Measurements from ENCODE around the gene SBNO2.
A peak's percentile ranks its signal among the peaks of the same experiment; 100 is the strongest.

Gene SBNO2

DNA sequence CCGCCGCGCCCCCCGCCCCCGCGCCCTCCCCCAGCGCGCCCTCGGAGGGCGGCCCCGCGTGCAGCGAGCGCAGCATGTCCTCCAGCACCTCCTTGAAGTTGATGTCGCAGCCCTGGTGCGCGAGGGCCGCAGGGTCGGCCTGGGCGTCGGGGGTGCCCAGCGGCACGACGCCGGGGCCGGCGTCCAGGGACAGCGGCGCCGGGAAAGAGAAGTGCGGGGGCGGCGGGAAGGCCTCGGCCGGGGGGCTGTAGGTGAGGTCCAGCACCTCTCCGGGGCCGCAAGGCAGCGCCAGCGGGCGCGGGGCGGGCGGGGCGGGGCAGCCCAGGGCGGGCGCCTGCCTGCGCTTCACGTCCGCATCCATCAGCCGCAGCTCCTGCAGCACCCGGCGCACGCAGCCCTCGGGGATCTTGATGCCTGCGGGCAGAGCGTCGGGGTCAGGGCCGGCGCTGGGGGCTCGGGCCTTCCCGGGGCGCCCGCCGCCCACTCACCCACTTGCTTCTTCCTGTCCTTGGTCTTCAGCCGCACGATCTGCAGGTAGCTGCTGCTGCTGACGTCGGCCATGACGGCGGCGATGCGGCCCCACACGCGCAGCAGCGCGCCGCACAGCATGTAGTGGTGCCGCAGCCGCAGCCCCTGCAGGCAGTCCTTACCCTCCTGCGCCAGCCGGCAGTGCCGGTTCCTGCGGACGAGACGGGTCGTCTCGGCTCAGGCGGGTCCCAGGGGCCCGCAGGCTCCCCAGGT lies 65.6 kb downstream of the SBNO2 start:
- DNase-seq (ENCODE audit: low read depth, low spot score) = no peak

DNA sequence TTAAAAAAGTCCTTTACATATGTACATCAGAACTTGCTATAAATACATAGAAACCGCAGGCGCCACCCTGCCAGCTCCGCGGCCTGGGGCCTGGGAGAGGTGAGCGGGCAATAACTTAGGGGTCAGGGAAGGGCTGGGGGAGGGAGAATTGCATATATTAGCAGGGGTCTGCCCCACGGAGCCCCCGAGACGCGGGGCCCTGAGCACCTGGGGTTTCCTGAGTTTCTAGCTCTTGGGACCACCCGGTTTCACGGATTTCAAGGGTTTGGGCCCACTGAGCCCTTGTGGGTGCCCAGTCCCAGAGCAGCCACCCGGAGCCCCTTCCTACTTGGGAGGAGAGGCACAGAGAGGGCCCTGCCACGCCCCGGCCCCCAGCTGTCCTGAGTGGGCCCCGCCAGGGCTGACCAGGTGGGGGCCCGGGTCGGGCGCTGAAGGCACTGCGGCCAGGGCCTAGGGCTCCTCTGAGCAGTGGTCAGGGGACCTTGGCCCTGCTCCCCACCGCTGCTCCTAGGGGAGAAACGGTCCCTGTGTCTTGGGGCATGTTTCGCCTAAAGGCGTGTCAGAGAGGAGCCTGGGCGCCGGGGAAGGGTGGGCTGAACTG lies 66.3 kb downstream of the SBNO2 start:
- DNase-seq (ENCODE audit: low read depth, low spot score) = no peak

DNA sequence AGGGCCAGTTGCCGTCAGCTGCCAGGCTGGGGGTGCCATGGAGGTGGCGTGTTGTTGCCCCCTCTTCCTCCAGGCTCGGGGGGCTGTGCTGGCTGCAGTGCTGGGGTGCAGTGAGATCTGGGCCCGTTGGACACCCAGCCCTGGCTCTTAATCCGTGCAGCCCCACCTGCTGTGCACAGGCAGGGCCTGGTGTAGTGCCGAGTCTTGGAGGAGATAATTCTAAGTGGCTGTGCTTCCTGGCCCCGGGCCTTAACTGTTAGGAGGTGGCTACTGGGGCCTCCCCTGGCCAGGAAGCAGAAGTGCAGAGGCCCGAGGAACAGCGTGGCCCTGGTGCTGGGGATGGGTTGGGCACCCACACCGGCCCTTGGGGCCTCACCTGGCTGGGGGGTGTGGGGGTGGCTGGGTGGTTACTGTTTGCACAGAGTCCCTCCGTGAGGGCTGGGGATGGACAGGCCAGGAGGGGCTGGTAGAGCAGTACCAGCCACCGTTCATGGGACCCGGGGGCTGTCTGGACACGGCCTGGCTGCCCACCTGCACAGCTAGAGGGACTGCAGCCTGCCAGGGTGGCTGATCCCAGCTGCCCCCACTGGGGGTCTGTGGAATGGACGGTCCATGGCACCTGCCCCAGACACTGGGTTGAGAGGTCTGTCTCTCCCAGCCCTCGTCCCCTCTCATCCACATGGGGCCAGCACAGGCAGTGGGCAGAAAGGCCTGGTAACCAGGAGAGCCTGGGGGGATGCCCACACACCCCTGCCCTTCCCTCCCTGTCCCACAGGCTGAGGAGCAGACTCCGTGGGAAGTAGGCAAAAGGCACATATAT lies 67.0 kb downstream of the SBNO2 start:
- no peak for DNase-seq (ENCODE audit: low read depth, low spot score)

DNA sequence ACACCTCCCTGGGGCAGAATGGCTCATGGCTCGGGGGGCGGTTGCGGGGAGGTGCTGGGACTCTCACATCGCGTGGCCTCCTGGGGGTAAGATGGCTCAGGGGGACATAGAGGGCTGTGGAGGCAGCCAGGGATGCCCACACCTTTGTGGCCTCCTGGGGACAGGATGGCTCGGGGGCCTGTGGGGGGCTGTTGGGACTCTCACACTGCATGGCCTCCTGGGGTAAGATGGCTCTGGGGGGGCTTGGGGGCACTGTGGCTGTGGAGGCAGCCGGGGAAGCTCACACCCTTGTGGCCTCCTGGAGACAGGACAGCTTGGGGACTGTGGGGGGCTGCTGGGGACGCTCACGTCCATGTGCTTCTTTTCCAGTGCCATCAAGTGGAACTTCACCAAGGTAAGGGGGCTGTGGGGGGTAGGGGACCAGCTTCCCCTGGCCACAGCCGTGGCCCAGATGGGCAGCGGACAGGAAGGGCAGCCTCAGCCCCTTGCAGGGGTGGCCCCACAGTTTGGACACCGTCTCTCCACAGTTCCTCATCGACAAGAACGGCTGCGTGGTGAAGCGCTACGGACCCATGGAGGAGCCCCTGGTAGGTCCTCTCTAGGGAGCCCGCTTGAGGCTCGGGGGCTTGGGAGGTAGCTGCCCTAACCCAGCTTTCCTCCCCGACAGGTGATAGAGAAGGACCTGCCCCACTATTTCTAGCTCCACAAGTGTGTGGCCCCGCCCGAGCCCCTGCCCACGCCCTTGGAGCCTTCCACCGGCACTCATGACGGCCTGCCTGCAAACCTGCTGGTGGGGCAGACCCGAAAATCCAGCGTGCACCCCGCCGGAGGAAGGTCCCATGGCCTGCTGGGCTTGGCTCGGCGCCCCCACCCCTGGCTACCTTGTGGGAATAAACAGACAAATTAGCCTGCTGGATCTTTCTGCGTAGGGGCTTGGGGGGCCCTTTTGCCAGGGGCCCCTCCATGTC lies 67.9 kb downstream of the SBNO2 start:
- DNase-seq (ENCODE audit: low read depth, low spot score) = no peak

DNA sequence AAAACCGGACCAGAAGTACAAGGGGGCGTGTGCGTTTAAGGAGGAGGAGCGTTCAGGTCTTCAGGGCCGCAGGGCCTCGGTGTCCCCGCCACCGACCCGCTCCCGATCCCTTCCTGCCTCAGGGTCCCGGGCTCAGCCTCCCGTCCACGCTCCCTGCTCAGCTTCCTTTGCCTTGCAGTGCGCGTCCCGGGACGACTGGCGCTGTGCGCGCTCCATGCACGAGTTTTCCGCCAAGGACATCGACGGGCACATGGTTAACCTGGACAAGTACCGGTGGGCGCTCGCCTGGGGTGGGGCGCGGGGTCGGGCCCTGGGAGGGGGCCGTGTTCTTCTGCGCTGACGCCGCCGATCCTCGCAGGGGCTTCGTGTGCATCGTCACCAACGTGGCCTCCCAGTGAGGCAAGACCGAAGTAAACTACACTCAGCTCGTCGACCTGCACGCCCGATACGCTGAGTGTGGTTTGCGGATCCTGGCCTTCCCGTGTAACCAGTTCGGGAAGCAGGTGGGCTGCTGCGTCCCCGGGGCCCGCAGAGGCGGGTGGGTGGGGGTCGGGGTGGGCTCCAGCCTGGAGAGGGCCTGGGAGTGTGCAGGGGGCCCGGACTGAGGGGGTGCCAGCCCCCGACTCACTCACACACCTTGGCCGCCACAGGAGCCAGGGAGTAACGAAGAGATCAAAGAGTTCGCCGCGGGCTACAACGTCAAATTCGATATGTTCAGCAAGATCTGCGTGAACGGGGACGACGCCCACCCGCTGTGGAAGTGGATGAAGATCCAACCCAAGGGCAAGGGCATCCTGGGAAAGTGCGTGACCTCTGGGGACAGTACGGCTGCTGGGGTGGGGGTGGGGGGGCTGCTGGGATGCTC lies 68.8 kb downstream of the SBNO2 start:
- no peak for DNase-seq (ENCODE audit: low read depth, low spot score)

DNA sequence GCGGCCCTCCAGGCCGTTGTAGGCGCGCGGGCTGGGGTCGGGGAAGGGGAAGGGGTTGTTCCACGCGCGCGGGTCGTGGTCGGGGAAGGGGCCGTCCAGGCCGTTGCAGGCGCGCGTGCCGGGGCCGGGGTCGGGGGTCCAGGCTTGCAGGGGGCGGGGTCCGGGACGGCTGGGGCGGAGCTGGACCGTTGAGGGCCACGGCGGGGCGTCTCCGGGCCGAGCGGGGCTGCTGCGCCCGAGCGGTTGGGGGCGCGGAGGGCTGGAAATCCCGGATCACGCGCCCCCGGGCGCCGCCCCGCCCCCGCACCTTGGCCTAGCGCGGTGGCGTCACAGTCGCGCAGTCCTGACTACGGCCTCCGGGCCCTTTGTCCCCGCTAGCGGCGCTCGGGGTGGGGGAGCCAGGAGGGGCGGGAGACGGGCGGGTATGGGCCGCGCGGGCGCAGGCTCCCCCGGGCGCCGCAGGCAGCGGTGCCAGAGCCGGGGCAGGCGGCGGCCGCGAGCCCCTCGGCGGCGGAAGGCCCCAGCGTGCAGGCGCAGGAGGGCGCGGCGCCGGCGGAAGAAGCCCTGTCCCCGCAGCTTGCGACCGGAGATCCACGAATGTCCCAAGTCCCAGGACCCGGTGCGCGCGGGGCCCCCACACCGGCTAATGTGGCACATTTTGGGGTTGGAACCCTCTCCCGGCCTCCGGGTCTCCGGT lies 69.6 kb downstream of the SBNO2 start:
- DNase-seq (ENCODE audit: low read depth, low spot score) = no peak

DNA sequence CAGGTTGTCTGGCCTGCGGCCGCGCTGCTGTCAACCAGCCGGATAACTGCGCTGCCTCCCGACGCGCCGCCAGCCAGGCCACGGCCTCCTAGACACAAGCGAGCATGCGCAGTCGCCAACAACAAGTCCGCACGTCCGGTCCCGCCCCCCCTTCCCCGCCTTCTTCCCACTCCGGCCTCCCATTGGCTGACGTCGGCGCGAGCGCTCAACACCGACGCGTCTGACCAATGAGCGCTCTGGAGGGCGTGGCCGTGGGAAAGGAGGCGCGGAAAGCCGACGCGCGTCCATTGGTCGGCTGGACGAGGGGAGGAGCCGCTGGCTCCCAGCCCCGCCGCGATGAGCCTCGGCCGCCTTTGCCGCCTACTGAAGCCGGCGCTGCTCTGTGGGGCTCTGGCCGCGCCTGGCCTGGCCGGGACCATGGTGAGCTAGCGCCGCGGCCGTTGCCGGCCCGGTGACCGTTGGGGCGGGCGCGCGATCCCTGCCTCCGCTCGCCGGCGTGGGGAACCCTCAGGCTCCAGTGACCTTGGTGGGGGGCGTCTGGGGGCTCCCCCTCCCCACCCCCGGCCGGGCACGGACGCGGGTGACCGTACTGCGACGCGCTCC lies 70.3 kb downstream of the SBNO2 start, which contains the start of gene GPX4:
TSS of gene GPX4 (plus strand) at position 287 of the 603 bp plus-strand sequence. CDS start at position 337, 50 bp downstream.
- peak; percentile 99 for DNase-seq (ENCODE audit: low read depth, low spot score)

DNA sequence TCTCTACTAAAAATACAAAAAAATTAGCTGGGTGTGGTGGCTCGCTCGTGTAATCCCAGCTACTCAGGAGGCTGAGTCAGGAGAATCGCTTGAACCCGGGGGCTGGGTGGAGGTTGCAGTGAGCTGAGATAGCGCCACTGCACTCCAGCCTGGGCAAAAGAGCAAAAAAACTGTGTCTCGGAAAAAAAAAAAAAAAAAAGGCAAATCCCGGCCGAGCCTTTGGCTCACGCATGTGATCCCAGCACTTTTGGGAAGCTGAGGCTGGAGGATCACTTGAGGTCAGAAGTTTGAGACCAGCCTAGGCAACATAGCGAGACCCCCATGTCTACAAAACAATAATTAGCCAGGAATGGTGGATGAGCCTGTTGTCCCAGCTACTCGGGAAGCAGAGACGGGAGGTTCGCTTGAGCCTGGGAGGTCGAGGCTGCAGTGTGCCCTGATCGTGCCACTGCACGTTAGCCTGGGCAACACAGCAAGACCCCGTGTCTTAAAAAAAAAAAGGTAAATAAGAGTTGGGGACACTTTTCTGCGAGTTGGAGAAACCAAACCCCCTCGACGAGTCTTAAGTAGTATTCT lies 70.8 kb downstream of the SBNO2 start:
- no peak for DNase-seq (ENCODE audit: low read depth, low spot score)

DNA sequence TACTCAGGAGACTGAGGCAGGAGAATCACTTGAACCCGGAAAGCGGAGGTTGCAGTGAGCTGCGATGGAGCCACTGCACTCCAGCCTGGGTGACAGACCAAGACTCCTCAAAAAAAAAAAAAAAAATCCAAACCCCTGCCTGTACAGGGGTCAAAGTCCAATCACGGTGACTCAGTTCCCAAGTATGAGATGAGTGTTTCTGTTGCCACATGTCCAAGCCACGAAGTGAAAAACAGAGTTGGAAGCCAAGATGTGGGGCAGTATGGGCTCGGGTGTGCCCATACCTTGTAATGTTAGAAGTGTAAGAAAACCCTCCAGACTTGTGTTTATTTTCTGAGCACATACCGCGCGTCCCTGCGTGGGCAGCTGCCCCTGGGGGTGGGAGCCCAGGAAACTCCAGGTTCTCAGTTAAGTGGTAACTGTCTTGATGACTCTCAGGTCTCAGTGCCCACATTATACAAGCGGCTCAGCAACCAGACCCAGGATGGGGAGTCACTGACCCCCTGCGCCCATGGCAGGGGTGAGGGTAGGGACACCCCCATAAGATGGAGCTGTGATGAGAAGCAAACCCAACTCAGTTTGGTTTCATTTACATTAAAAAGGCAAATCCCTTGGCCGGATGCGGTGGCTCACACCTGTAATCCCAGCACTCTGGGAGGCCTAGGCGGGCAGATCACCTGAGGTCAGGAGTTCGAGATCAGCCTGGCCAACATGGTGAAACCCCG lies 71.5 kb downstream of the SBNO2 start:
- peak; percentile 94 for DNase-seq (ENCODE audit: low read depth, low spot score)

DNA sequence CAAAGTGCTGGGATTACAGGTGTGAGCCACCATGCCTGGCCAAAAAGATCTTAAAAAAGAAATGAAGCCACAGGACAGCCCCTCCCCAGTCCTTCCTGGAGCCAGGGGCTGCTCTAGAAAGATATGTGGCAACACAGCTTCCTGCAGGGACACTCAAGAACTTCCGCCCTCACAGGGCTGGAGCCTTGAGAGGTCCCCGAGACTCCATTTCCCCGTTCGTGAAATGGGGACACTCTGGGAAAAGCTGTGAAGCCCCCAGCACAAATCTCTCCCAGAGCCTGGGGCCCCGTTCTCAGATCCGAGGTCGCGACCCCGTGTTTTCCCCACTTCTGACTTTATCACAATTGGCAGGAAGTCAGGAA lies 72.8 kb downstream of the SBNO2 start:
- no peak for DNase-seq (ENCODE audit: low read depth, low spot score)

DNA sequence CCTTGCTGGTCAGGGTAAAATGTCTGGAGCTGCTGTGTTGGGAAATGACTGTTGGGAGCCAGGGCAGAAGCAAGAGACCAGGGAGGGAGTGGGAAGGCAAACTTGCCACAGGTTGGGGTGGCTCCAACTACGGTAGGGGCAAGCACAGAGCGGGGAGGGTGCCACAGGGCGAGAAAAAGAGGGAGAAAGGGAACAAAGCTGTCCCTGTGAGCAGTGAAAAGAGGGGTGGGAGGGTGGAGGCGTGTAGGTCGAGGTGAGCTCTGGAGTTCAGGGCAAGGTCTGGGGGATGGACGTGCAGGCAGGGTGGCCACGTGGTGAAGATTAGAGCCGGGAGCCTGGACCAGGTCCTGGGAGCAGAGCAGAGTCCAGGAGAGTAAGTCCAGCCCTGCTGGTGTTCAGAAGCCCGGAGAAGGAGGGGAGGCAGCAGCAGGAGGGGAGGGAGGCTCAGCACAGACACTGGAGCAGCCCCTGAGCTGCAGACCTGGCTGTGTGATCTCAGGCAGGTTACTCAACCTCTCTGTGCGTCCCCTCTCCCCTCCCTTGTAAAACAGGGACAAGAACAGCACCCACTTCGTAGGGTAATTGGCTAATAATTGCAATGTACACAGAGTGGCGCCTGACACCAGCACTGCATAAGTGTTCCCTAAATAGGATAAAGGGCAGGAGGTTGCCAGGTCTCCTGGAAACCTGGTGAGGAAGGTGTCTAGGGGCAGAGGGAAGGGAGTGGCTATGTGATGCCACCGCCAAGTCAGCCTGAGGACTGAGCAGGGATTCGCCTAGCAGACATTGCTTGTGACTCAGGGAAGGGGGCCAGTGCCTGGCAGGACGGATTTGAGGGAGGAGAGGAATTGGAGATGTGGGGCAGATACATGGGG lies 75.7 kb downstream of the SBNO2 start:
- DNase-seq (ENCODE audit: low read depth, low spot score) = no peak

DNA sequence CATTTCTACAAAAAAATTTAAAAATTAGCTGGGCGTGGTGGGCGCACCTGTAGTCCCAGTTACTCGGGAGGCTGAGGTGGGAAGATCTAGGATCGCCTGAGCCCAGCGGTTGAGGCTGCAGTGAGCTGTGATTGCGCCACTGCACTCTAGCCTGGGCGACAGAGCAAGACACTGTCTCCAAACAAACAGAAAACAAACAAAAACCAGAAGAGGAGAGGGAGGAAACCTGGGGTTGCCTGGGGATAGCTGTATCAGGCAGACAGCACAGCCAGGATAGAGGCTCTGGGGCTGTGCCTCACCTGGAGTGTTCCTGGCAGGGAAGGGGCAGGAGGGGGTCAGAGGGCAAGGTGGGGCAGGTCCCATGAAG lies 76.3 kb downstream of the SBNO2 start:
- no peak for DNase-seq (ENCODE audit: low read depth, low spot score)

DNA sequence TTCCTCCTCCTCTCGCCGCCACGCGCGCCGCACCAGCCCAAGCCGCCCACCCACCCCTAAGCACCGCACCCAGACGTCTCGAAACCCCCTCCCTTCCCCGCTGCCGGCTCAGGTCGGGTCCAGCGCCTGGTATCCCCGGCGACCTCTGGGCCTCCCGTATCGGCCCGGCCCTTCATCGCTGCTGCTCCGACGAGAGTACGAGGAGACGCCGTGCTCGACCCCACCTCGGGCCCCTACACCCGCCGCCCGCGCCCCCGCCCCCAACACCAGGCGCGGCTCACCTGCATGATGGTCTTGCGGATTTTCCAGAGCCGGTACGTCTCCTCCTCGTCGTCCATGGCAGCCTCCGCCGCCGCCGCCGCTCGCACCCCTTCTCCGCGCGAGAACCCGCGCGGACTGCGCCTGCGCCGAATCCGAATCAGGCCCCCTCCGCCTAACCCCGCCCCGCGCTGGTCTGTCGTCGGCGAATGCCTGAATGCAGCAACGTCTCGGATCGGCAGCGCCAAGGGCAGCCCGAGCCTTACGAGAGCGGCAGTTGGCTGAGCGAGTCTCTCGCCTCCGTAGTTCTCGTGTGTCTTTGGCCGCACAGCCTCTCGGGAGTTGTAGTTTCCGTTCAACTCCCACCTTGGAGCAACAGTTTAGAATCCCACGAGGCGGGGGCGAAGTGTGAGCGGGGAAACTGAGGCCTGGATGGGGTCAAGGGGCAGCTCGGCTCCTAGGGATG lies 78.9 kb downstream of the SBNO2 start, which contains the start of gene POLR2E:
TSS of gene POLR2E (minus strand) at position 398 of the 724 bp plus-strand sequence. CDS start at position 338, 60 bp downstream.
- DNase-seq (ENCODE audit: low read depth, low spot score) = peak; percentile 97

DNA sequence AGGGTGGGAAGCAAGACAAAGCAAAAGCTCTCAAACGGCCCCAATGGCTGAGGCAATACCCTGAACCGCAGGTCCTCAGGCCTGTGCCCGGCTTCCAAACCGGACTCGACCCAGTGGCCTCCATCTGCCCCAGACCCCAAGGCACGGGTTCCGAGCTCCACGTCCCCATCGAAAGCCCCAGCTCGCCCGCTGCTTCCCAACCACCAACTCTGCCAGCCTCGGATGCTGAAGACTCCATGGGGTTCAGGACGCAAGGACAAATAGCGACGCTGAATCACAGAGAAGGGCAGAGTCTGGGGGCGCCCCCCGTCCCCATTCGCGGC lies 79.5 kb downstream of the SBNO2 start:
- no peak for DNase-seq (ENCODE audit: low read depth, low spot score)

DNA sequence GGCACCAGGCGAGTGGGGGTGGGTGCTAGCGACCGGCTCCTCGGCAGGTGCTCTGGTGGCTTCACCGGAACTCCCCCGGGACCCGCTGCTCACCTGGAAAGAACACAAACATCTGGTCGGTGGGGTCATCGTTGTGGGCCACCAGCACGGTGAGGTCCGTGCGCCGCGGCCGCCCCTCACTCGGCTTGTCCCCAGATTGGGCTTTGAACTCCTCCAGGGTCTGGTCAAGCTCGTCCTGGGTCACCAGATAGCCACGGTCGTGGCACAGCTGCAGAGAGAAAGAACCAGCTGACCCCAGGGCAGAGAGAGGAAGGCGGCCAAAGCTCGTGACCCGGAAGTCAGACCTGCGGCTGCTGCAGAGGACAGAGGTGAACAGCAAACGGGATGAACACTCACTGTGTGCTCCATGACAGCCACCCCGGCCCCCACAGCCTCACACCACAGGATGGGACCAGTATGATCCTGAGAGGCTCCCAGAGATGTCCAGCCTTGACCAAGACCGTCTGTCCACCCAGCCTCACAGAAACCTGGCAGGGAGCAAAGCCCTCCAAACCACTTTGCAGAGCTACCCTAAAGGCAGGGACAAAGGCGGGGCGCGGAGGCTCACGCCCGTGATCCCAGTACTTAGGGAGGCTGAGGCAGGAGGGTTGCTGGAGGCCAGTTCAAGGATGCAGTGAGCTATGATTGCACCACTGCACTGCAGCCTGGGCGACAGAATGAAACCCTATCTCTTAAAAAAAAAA lies 80.1 kb downstream of the SBNO2 start:
- DNase-seq (ENCODE audit: low read depth, low spot score) = no peak

DNA sequence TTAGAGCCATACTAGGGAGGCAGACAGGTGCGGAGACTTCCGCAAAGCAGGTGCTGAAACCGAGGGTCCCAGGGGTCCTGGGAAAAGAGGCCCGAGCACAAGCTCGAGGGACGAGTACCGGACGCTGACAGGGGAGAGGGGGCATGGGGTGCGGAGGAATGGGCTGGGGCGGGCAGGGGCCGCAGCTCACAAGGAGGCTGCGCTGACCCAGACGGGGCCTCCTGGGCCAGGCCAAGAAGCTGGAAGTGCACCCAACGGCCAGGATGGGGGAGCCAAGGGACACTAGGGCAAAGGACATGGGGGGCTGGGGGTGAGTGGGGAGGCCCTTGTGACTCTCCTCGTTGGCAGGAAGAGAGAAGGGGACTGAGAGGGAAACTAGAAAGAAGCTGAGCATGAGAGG lies 80.7 kb downstream of the SBNO2 start:
- DNase-seq (ENCODE audit: low read depth, low spot score) = no peak
